ENCODE data around the gene PUS1.

DNA sequence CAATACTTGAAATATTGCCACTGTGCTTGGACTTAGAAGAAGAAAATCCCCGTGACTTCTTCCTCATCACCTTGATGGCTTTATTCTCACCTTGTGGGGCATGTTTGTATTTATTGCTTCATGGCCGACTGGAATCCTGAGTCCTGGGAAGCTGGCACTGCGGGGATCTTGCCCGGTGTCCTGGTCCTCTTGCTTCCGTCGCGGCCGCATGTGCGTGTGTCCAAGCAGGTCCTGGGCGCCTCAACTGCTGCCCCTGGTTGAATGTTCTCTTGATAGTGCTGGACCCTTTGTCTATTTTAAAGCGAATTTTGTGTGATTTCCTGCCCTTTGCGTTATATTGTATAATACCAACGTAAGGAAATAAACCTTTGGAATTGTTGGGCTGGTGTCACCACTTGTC is 6.3 kb upstream of the PUS1 start:
- TF ChIP-seq POLR2A (IDR thresholded peaks at IDR 0.05; ENCODE audit: low read depth), result no peak
- TF ChIP-seq, protein P1, sequence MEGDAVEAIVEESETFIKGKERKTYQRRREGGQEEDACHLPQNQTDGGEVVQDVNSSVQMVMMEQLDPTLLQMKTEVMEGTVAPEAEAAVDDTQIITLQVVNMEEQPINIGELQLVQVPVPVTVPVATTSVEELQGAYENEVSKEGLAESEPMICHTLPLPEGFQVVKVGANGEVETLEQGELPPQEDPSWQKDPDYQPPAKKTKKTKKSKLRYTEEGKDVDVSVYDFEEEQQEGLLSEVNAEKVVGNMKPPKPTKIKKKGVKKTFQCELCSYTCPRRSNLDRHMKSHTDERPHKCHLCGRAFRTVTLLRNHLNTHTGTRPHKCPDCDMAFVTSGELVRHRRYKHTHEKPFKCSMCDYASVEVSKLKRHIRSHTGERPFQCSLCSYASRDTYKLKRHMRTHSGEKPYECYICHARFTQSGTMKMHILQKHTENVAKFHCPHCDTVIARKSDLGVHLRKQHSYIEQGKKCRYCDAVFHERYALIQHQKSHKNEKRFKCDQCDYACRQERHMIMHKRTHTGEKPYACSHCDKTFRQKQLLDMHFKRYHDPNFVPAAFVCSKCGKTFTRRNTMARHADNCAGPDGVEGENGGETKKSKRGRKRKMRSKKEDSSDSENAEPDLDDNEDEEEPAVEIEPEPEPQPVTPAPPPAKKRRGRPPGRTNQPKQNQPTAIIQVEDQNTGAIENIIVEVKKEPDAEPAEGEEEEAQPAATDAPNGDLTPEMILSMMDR (IDR thresholded peaks at IDR 0.05), result no peak
- no peak for TF ChIP-seq POLR2AphosphoS5 (IDR thresholded peaks at IDR 0.05)
- no peak for TF ChIP-seq EP300 (IDR thresholded peaks at IDR 0.05)

Data from esophagus muscularis mucosa (tissue), 4 donors.